ENCODE data around the gene OTOS. TPM values are rescaled to one million over a fixed set of nuclear protein-coding genes. Genes with fewer than 3 reads are reported as not detected.

The OTOS gene
- total RNA-seq, 1 donor from 2014 or later: not detected

GRCh38 chr2:240166761-240167587 lies 26.5 kb upstream of the OTOS start:
- DNase-seq (ENCODE audit: low spot score, unreplicated experiment): no peak
- no peaks in the 10 kb centered on the region for H3K36me3 Mint-ChIP-seq (ENCODE audit: insufficient read depth)
- no peak for TF ChIP-seq CTCF (IDR thresholded peaks at IDR 0.05; ENCODE audit: unreplicated experiment)

GRCh38 chr2:240166191-240166590 lies 25.7 kb upstream of the OTOS start:
- DNase-seq (ENCODE audit: low spot score, unreplicated experiment): no peak
- Mint-ChIP-seq H3K4me3 (ENCODE audit: low read depth) (no peak overlapping the region), H3K9me3 (ENCODE audit: low read depth) (no peaks in the 10 kb centered on the region), H3K27me3 (peaks cover 28% of the 10 kb centered on the region), H3K27ac (no peak overlapping the region), H3K4me1 (ENCODE audit: low read depth) (peaks cover 2% of the 10 kb centered on the region), H3K36me3 (ENCODE audit: insufficient read depth) (no peaks in the 10 kb centered on the region)
- no peak for TF ChIP-seq CTCF (IDR thresholded peaks at IDR 0.05; ENCODE audit: unreplicated experiment)

More at GRCh38 chr2:240166761-240167587, 26.5 kb upstream of the OTOS start:
- Mint-ChIP-seq H3K4me3 (ENCODE audit: low read depth) (no peak overlapping the region), H3K9me3 (ENCODE audit: low read depth) (no peaks in the 10 kb centered on the region), H3K4me1 (ENCODE audit: low read depth) (peaks cover 2% of the 10 kb centered on the region), H3K27me3 (peaks cover 31% of the 10 kb centered on the region), H3K27ac (no peak overlapping the region)

GRCh38 chr2:240165661-240166060 lies 25.2 kb upstream of the OTOS start:
- no peak for DNase-seq (ENCODE audit: low spot score, unreplicated experiment)
- no peaks in the 10 kb centered on the region for H3K9me3 Mint-ChIP-seq (ENCODE audit: low read depth)
- H3K4me1 Mint-ChIP-seq (ENCODE audit: low read depth): peaks cover 2% of the 10 kb centered on the region
- no peaks in the 10 kb centered on the region for H3K36me3 Mint-ChIP-seq (ENCODE audit: insufficient read depth)
- no peak overlapping the region for H3K4me3 Mint-ChIP-seq (ENCODE audit: low read depth)
- H3K27me3 Mint-ChIP-seq: peaks cover 28% of the 10 kb centered on the region
- no peak for TF ChIP-seq CTCF (IDR thresholded peaks at IDR 0.05; ENCODE audit: unreplicated experiment)
- H3K27ac Mint-ChIP-seq: no peak overlapping the region

- no peak for DNase-seq (ENCODE audit: low spot score, unreplicated experiment)
- no peak for TF ChIP-seq CTCF (IDR thresholded peaks at IDR 0.05; ENCODE audit: unreplicated experiment)
- no peaks in the 10 kb centered on the region for H3K4me1 Mint-ChIP-seq (ENCODE audit: low read depth)
- H3K4me3 Mint-ChIP-seq (ENCODE audit: low read depth): no peak overlapping the region
- H3K27me3 Mint-ChIP-seq: peaks cover 25% of the 10 kb centered on the region
- no peaks in the 10 kb centered on the region for H3K36me3 Mint-ChIP-seq (ENCODE audit: insufficient read depth)
- H3K9me3 Mint-ChIP-seq (ENCODE audit: low read depth): no peaks in the 10 kb centered on the region
- no peak overlapping the region for H3K27ac Mint-ChIP-seq
These were observed 24.6 kb upstream of the OTOS start for GRCh38 chr2:240165034-240165433.

GRCh38 chr2:240164586-240164985 lies 24.1 kb upstream of the OTOS start:
- H3K9me3 Mint-ChIP-seq (ENCODE audit: low read depth): no peaks in the 10 kb centered on the region
- no peak for TF ChIP-seq CTCF (IDR thresholded peaks at IDR 0.05; ENCODE audit: unreplicated experiment)
- DNase-seq (ENCODE audit: low spot score, unreplicated experiment): no peak
- H3K27me3 Mint-ChIP-seq: peaks cover 25% of the 10 kb centered on the region
- no peak overlapping the region for H3K4me3 Mint-ChIP-seq (ENCODE audit: low read depth)
- no peaks in the 10 kb centered on the region for H3K4me1 Mint-ChIP-seq (ENCODE audit: low read depth)
- H3K36me3 Mint-ChIP-seq (ENCODE audit: insufficient read depth): no peaks in the 10 kb centered on the region
- no peak overlapping the region for H3K27ac Mint-ChIP-seq

All from progenitor cell of endocrine pancreas (in vitro differentiated cells).